Gastroesophageal sphincter (tissue), 3 donors: ENCODE results near the gene CTSF.

Source experiments
- CTCF ChIP-seq, 4 experiments: fragments of 200-600 bp in 2 of 4; fragments of 450-650 bp in 2 of 4; sonication (generic) in 1 of 4; IDR thresholded peaks; one replicate each; pipeline ENCODE4 v1.5.1; 2017 to 2019; ENCODE audit warnings: antibody characterized with exemption in 4 of 4, mild to moderate bottlenecking in 2 of 4, moderate library complexity in 2 of 4
- POLR2A ChIP-seq, 2 donors: fragments of 450-650 bp; IDR thresholded peaks; one replicate each; pipeline ENCODE4 v1.6.1; 2017; ENCODE audit warnings: antibody characterized with exemption in 2 of 2, mild to moderate bottlenecking in 2 of 2, moderate library complexity in 1 of 2
- POLR2AphosphoS5 ChIP-seq: sonication (generic); formaldehyde crosslinking; IDR thresholded peaks from one replicate; pipeline ENCODE4 v1.6.1; 2017; ENCODE audit warnings: antibody characterized with exemption

GRCh38 chr11:66549696-66550095 lies 18.7 kb downstream of the CTSF start:
- no peak for TF ChIP-seq POLR2A (IDR thresholded peaks at IDR 0.05)
- TF ChIP-seq POLR2AphosphoS5, result no peak
- no peak for TF ChIP-seq CTCF (IDR thresholded peaks at IDR 0.05)
